Right ventricle myocardium inferior (tissue), 1 donor: ENCODE data around the gene PICK1. TPM values are rescaled to one million over a fixed set of nuclear protein-coding genes. Genes with fewer than 3 reads are reported as not detected.
"Not testable (repeated sequence)": the region's sequence is repeated elsewhere in the genome, so short reads cannot be mapped to it uniquely, and the experiment has no call there.

Experiments used
- ATAC-seq: fragments of 200-7000 bp; cut with Tn5 transposase; one replicate; pipeline ENCODE4 v1.9.1; 2020; ENCODE audit warnings: mild to moderate bottlenecking, moderate library complexity
- DNase-seq: peaks from one replicate; pipeline ENCODE4 v3.0.0; 2021; ENCODE audit errors: missing footprints
- intact Hi-C: fragments of 100-400 bp; cut with DNase I; formaldehyde crosslinking; loops from one replicate; pipeline ENCODE4 v1.11.0; 2022
- total RNA-seq: library from RNA; stranded (reverse); fragmentation: NEBNext Ultra II Directional; extraction: Animal tissue kit (Norgen Biotek cat#: 25700); gene quantifications from one replicate; pipeline ENCODE4 v1.2.1, GENCODE V29; 2021
- donor health status: DM: no; HTN: yes; CAD: no; lungs with severe emphysema.

PICK1 gene
- total RNA-seq, 1 donor from 2014 or later: 20.9 TPM

DNA sequence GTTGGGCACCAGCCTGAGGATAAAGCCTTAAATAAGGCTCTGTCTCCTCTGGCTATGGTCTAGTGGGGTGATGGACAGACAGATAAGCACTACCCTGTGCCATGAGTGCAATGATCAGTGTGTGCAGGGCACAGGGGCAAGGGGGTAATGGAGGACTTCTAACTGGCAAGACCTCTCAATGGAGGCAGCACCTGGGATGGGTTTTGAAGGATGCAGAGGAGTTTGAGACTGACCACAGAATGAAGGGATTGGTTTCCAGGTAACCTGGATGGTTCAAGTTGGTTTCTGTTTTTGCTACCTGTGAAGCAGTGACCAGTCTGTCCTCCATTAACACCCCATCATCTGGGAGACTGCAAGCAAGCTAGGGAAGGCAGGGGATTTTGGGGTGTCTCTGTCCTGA lies 27.8 kb upstream of the PICK1 start:
- ATAC-seq: no peak

DNA sequence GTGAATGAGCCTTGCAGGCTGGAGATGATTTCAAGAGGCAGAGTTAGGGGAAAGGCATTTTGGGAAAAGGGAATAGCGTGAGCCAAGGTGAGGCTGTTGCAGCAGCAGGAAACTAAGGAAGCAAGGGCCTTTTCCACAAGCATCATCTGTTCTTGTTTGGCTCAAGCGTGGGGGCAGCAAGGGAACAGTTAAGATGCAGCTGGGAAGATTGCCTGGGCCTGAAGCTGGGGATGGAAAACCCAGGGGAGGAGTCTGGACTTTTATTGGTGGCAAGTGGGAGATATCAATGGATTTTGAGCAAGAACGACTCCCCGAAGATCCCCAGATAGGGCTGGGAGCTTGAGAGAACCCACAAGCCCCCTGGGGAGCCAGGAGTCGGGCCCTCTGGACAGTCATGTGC lies 27.3 kb upstream of the PICK1 start:
- intact Hi-C loops: no loop called here
- no peak for DNase-seq
- no peak for ATAC-seq

More for the DNA sequence above, 27.8 kb upstream of the PICK1 start:
- peak; percentile 15 for DNase-seq
- intact Hi-C loops: no loop called here

DNA sequence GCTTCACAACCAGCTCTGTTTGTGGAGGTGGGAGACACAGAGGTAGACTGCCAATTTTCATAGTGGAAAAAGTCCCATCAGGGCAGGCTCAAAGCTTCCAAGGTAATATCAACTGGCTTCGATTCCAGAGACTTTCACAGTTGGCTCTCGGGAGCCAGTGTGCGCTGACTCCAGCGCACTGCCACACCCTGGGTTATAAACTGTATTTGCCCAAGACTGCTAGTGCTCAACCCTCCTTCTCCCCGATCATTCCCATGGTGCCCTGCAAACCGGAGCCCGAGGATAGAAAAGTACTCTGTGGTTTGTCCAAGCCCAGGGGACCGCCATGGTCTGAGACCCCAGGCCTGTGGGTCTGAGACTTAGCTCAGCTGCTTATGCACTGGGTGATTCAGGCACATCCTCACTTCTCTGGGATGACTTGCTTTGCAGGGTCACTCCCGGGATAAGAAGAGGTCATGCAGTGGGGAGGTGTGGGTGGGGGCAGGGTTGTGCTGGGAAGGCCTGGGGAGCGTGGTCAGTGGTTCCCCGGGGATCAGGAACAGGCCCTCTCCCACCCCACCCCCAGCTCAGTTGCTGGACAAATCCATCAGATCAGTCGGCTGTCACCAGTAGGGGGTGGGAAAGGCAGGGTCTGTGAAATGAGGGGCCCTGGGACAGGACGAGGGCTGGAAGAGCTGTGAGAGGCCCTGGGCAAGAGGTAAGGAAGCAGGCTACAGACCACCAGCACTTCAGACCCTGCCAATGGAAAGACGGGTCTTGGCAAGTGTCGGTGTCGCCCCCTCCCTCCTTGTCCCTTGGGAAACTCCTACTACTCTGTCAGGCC lies 26.7 kb upstream of the PICK1 start:
- peak; percentile 46 for DNase-seq
- no peak for ATAC-seq
- intact Hi-C loops: no loop called here

DNA sequence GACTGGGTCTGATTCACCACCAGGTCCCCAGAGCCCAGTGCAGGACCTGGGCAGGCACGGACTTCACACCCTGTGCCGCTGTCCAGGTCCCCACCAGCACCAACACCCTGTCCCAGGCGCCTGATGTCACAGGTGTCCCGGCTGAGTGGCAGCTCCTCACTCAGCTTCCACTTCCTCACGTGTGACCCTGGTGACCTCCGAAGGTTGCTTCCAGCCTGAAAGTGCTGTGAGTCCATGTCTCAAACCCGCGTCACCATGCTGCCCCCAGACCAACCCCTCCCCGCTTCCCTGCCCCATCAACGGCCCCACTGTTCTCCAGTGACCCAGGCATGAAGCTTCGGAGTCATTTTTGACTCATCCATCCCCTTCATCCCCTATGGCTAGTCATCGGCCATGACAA lies 25.7 kb upstream of the PICK1 start:
- DNase-seq: peak; percentile 45
- intact Hi-C loops: no loop called here
- no peak for ATAC-seq

DNA sequence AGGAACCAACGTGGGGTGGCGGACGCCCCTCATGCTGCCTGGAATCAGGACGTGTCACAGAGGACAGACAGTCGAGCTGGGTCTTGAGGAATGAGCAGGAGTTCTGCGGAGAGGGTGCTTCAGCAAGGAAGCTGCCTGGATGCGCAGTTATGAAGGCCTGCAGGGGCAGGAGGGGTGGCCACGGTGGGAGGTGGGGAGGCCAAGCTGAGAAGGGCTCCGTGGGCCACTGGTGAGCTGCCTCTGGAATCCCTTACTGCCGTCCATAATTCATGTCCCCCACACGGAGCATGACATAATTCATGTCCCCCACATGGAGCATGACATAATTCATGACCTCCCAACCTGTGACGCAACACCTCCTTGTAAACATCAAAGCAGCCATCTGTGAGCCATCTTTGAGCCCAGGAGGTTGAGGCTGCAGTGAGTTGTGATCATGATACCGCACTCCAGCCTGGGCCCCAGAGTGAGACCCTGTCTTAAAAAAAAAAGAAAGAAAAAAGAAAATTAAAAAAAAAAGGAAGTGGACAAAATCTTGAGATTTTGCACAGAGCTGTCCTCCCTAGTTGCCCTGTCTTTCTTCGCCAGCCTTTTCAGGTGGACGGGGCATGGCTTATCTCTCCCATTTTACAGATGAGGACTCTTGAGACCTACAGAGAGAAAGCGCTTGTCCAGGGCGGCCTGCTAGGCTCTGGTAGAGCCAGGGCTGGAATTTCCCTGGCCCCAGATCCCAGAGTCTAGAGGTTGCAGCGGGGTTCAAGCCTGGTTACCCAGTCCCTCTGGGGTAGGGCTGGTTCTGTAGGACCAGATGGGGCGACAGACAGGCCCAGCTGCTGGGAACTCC lies 24.3 kb upstream of the PICK1 start:
- intact Hi-C loops: no loop called here
- DNase-seq (peak; percentile 55), ATAC-seq (no peak)

DNA sequence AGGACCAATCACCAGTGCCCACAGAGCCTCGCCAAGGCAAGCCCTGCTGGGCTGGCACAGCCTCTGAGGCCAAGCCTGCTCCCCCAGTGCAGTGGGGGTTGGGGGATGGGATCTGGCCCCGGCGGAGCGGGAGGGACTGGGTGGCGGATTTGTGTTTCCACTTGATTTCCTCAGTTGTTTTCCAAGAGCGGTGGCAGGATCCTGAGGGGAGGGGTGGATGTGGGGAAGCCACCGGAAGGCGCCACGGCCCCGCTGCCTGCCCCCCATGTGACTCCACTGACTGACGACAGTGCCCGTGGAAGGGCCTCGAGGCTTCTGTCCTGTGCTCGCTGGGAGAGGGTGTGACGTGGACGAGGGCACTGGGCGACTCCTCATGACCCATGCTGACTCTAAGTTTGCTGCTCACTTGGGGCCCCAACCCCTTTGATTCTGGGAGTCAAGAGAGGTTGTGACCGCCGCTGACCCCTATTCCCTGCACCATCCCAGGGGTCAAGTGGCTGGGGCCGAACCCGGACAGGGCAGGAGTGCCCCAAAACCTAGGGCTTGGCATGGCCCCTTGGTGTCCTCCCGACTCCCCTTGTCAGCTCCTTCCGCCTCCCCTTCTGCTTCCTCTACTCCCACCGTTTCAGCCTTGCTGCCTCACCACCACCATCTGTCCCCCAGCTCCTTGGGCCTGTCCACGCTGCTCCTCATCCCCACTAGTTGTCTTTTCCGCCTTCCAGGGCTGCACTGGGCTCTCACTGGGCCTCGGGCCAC lies 23.5 kb upstream of the PICK1 start:
- ATAC-seq (no peak), DNase-seq (no peak)
- intact Hi-C loops: no loop called here

DNA sequence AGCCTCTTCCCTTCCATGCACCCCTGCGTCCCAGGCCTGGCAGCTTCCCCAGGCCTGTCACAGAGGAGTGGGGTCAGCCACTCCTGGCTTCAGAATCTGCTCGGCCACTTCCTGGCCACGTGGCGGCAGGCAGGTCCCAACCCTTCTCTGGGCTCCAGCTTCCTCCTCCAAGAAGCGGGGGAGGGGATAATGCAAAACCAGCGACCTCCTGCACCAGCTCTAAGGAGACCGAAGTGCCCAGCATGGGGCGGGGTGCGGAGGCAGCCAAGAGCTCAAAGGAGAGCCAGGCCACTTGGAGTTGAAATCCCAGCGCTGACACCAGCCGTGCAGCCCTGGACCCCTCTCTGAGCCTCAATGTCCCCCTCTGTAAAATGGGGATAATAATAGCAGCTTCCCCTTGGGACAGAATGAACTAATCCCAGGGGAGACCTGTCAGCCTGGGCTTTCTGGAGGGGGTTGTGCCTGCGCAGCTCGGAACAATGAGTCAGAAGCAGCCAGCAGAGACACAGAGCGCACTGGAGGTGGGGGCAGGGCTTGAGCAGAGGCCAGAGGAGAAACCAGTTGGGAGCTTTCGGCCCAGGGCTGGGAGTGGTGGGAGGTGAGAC lies 22.8 kb upstream of the PICK1 start:
- peak; percentile 67 for ATAC-seq
- peak; percentile 89 for DNase-seq
- intact Hi-C loops: no loop called here

DNA sequence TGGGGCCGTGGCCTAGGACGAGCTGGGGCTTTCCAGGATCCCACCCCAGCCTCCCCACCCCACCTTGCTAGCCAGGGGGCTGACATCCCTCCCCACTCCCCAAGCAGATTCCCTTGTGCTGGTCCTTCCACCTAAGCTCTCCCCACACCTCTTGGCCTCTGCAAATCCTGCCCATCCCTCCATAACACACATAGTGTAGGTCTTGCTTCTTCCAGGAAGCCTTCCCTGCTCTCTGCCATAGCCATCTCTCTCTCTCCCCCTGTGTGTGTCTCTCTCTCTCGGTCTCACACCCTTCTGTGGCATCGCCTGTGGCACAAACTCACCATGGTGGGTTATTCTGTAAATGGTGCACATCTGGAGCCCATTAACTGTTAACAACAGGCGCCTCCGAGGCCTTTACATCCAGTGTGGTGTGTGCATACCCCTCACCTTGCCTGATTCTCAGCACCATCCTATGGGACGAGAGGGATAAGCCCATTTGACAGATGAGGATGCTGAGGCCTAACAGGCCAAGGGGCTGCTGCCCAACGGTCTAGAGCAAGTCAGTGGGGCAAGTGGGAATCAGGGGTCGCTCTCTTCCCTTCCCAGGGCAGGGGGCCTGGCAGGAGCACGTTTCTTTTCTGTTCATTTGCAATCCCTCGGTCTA lies 22.2 kb upstream of the PICK1 start:
- DNase-seq (peak; percentile 8), ATAC-seq (no peak)
- intact Hi-C loops: no loop called here

DNA sequence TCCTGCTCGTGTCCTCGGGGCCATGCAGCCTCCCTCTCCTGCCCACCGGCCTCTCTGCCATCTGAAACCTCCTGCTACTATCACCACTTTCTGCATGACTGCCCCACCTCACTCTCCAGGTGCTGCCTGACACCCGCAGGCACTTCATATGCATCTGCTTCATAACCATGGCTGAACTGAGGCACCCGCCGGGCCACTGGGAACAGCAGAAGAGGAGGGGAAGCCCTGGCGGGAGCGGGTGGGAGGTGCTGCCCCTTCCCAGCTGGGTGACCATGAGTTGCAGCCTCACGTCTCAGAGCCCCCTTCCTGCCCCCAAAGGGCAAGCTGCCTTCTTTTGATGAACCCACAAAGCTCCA lies 21.7 kb upstream of the PICK1 start:
- DNase-seq (peak; percentile 49), ATAC-seq (no peak)
- intact Hi-C loops: no loop called here

DNA sequence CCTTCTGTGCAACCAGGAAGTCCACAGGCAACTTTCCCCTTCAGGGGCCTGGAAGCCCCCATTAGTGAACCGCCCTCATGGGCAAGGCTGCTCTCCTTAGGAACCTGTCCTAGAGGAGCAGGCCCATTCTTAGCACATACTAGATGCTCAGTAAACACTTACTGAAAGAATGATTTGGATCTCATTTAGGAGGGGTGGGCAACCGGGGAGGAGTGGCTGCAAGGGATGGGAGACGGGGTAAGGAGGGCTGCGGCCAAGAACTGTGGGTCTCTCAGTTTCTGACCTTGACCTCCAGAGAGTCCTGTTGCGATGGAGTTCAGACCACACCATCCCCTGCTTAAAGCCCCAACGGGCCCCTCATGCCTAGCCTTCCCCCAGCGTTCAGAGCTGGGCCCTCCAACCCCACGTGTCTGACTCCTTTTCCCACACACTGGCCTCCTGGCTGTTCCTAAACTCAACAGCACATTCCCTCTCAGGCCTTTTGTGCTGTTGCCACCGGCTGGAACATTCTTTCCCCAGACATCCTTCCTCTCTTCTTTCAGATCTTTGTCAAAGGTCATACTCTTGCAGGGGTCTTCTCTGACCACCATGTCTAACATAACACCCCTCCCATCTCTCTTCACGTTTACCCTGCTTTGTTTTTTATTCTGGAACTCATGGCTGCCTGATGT lies 20.7 kb upstream of the PICK1 start:
- ATAC-seq: no peak
- no peak for DNase-seq

DNA sequence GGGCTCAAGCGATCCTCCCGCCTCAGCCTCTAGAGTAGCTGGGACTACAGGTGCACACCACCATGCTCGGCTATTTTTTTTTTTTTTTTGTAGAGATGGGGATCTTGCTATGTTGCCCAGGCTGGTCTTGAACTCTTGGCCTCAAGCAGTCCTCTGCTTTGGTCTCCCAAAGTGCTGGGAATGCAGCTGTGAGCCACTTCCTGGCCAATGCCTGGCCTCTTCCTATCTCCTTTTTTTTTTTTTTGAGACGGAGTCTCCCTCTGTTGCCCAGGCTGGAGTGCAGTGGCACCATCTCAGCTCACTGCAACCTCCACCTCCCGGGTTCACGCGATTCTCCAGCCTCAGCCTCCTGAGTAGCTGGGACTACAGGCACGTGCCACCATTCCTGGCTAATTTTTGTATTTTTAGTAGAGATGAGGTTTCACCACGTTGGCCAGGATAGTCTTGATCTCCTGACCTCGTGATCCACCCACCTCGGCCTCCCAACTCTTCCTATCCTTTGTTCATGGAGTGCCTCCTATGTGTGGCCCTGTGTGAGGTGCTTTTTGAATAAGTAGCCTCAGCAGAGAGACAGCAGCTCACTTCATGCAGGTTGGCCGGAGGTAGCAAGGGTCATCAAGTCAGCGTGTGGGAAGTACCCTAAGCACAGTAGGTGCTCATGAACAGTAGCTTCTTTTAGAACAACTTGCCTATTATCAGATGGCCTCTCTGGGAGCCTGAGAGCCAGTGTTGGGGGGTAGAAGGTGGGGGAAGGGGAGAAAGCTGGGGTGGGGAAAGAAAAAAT lies 19.6 kb upstream of the PICK1 start:
- ATAC-seq, DNase-seq, intact Hi-C loops: not testable (repeated sequence)

More for the DNA sequence above, 20.7 kb upstream of the PICK1 start:
- intact Hi-C loops: no loop called here

DNA sequence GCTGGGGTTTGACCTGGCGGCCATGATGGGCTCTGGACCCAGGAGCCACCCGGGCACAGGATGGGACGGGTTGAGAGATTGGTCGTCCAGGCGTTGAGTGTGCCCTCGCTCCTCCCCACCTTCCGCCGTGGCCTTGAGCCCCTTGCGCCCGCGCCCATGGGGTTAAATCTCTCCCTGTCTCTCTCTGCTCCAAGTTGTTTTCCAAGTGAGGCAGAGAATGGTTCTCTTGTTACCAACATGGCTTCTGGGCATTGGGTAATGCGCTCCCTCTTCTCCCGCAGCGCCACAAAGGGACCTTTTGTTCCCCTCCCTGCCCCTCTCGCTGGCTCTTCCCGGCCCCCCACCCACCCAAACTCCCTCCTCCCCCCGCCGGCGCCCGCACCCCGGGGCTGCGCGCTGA lies 18.8 kb upstream of the PICK1 start:
- ATAC-seq: no peak
- DNase-seq: no peak

DNA sequence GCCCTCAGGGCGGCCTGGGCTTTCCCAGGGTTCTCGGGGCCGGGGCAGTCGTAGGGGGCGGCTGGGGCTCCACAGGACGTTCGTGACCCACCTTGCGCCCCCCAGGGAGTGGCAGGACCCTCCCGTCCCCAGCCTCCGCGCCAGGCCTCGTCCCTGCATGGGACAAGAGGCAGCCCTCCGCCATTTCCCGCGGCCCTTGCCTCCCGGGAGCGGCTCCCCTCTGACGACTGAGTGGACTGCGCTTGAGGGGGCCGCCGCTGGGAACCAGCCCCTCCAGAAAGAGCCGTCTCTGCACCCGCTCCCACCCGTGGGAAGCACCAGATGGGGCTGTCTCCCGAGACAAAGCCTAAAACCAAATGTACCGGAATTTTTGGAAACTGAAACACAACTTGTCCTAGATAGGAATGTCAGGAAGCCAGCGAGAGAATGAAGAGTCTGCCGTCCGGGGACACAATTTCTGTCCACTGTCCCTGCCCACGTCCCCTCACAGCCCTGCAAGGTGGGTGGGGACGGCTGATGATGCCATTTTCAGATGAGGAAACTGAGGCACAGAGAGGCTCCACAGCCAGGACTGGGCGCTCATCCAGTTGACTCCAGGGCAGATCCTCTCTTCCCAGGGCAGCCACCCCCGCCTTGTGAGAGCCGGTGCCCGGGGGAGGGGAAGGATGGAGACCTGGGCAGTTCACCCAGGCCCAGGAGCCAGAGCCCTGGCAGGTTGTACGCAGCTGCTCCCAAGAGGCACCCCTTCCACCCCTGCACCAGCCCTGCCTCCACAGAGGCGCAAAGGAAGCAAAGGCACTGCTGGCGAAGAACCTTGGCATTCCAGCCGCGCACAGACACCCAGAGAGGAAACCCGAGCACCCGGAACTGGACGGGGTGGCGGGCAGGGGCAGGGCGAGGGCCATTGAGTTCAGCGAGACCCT lies 18.1 kb upstream of the PICK1 start:
- intact Hi-C loops: no loop called here
- DNase-seq (no peak), ATAC-seq (no peak)

More for the DNA sequence above, 18.8 kb upstream of the PICK1 start:
- intact Hi-C loops: no loop called here

DNA sequence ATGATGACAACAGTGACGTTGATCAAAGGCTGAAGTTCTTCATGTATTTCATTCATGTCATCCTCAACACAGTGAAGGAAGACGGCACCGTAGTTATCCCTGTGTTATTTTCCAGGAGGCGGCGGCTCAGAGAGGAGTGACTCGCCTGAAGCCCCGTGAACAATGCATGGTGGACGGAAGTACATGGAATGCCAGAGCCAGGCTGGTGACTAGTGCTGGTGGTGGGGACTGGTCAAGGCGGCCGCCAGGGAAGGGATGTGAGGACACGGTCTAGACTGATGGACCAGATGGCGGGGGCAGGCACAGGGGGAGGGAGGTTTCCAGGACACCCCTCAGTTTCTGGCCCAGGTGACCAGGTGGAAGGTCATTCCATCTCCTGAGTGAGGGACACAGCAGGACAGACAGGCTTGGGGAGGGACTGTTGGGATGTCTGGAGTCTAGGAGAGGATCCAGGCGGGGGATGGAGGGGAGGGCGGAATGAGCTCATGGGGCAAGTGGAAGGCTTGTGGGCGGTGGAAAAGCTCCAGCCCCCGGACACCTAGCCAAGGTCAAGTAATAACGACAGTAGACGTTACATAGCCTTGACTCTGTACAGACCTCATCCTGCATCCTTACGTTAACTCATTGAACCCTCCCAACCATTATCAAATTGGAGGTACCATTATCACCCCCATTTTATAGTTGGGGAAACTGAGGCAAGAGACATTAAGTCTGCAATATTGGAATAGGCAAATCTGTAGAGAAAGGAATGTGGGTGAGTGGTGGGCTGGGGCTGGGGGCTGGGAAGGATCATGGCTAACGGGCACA lies 16.0 kb upstream of the PICK1 start:
- no peak for DNase-seq
- intact Hi-C loops: no loop called here
- no peak for ATAC-seq

DNA sequence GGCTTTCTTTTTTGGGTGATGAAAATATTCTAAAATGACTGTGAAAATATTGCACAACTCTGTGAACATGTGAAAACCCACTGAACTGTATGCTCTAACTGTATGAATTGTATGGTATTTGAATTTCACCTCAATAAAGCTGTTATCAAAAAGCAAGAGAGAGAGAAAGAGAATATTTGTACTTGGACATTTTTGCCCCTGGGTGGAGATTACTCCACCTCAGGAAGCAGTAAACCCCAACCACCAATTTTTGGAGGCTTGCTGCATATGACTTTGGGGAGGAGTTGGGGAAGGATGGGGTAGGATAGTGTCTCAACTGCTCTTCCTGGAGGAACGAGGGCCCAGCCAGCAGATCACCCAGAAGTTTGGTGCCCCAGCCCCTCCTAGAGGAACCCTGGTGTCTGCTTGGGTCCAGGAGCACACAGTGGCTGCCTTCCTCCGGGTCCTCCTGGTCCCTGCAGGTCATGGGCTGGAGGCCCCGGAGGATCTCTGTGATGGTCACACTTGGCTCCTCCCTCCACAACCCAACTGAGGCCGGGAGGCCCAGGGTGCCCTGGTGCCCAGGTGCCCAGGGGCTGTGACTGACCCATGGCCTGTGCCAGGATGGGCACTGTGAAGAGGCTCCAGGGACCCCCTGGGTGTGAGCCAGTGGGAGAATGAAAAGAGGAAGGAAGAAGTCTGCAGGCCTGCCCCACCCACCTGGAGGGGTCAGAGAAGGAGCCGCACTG lies 15.3 kb upstream of the PICK1 start:
- DNase-seq: no peak
- intact Hi-C loops: no loop called here
- no peak for ATAC-seq
